GM06990 (cell line): Measurements from ENCODE around the gene LZTR1.
"Not testable (repeated sequence)": the region's sequence is repeated elsewhere in the genome, so short reads cannot be mapped to it uniquely, and the experiment has no call there.

Experiments used
- DNase-seq: peaks from one replicate; pipeline ENCODE4 v3.0.0-alpha.2; 2011; ENCODE audit not compliant: insufficient read length; ENCODE audit errors: extremely low read depth
- H3K27me3 ChIP-seq: replicated peaks from 2 replicates; pipeline ENCODE4 v1.6.0; 2011; ENCODE audit warnings: low read length; ENCODE audit not compliant: control insufficient read depth, insufficient read depth
- H3K36me3 ChIP-seq: 2 replicates; pipeline ENCODE4 v1.5.1; 2011; ENCODE audit warnings: low read length; ENCODE audit not compliant: control insufficient read depth, insufficient read depth
- H3K4me3 ChIP-seq: replicated peaks from 2 replicates; pipeline ENCODE4 v1.5.1; 2011; ENCODE audit warnings: low read depth, mild to moderate bottlenecking, control low read depth, low read length
- TF ChIP-seq, protein P1 (sequence below): IDR thresholded peaks from 2 replicates; pipeline ENCODE4 v1.5.1; 2011; ENCODE audit warnings: low read length, control low read depth, mild to moderate bottlenecking, inconsistent platforms; ENCODE audit not compliant: insufficient read depth, poor library complexity, severe bottlenecking

Gene LZTR1

DNA sequence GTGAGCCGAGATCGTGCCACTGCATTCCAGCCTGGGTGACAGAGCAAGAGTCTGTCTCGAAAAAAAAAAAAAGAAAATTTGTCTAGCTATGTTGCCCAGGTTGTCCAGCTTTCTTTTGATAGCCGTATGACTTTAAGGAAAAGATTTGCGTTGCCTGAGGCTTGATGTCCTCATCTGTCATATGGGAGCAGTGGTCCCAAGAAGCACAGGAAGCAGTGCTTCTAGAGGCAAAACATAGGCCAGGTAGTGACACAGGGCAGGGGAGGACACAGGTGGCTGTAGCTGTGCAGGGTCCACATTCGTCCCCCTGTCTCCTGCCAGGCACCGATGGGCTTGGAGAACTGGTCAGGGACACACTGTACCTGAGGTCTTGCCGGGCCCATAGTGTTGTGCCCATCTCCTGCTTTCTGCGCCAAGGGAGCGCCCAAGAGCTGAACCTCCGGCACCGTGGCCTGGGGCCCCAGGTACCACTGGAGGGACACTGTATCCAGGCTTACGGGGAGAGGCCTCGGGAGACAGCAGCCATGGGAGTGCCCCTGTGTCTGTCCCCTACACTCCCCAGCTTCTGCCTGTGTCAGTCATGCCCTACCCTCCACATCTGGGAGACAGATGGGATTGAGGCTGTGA, 65.1 kb downstream of the LZTR1 start:
- no peak for DNase-seq
- H3K36me3 ChIP-seq = no peaks in the 10 kb centered on the region
- TF ChIP-seq, protein P1, sequence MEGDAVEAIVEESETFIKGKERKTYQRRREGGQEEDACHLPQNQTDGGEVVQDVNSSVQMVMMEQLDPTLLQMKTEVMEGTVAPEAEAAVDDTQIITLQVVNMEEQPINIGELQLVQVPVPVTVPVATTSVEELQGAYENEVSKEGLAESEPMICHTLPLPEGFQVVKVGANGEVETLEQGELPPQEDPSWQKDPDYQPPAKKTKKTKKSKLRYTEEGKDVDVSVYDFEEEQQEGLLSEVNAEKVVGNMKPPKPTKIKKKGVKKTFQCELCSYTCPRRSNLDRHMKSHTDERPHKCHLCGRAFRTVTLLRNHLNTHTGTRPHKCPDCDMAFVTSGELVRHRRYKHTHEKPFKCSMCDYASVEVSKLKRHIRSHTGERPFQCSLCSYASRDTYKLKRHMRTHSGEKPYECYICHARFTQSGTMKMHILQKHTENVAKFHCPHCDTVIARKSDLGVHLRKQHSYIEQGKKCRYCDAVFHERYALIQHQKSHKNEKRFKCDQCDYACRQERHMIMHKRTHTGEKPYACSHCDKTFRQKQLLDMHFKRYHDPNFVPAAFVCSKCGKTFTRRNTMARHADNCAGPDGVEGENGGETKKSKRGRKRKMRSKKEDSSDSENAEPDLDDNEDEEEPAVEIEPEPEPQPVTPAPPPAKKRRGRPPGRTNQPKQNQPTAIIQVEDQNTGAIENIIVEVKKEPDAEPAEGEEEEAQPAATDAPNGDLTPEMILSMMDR = no peak
- H3K27me3 ChIP-seq = no peaks in the 10 kb centered on the region; the same call in 1 of the 2 replicates
- no peak overlapping the region for H3K4me3 ChIP-seq

DNA sequence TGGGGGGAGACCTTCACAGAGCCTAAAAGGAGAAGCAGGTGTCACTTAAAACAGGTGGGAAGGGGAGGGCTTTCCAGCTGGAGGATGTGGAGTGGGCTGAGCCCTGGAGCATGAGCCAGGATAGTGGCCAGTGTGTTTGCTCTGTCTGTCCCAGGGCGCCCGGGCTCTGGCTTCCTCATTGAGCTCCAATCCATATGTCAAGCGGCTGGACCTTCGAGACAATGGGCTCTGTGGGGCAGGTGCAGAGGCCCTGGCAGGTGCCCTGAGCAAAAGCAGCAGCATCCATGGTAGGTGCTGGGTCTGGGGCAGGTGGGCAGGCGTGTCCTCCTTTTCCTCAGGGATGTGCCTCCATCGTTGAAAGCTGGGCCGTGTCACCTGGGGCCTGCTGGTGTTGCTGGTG, 65.6 kb downstream of the LZTR1 start:
- Histone ChIP-seq H3K4me3 (no peak overlapping the region), H3K27me3 (no peaks in the 10 kb centered on the region; the same call in 1 of the 2 replicates), H3K36me3 (no peaks in the 10 kb centered on the region)
- DNase-seq = no peak
- TF ChIP-seq, protein P1 = no peak

DNA sequence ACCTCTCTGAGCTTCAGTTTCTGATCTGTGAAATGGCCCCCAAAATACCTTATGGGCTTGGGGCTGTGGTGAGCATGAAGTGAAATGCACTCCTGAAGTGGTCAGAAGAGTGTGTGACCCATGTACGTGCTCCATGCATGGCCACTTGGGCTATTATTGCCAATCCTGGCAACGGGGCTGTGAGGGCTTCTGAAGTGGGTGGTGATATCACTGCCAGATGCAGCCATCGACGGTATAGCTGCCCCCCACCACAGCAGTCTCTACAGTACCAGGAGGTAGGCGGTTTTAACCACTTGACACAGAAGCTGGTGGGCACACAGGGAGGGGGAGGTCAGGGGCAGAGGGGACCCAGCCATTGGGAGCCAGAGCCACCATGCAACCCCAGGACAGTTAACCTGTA, 66.4 kb downstream of the LZTR1 start:
- H3K27me3 ChIP-seq, H3K36me3 ChIP-seq, H3K4me3 ChIP-seq, DNase-seq: not testable (repeated sequence)
